H1 (cell line): ENCODE results near the gene DPYD. TPM values are rescaled to one million over a fixed set of nuclear protein-coding genes. Genes with fewer than 3 reads are reported as not detected.

ENCODE experiments used
- CTCF ChIA-PET: fragments of 300-600 bp; sonication (Branson Sonifier 250); formaldehyde crosslinking; loops from one replicate; lab custom pipeline; 2021; ENCODE audit not compliant: partially characterized antibody; lab: Charles Lee
- POLR2A ChIA-PET: fragments of 300-600 bp; sonication (Branson Sonifier 250); formaldehyde crosslinking; loops from one replicate; lab custom pipeline; 2021; ENCODE audit warnings: inconsistent platforms; ENCODE audit not compliant: partially characterized antibody; lab: Charles Lee
- DNase-seq, 2 experiments: peaks; one replicate each; pipeline versions ENCODE4 v3.0.0 to v3.0.0-alpha.2; 2010 to 2022; ENCODE audit warnings: low spot score in 2 of 2, low read depth in 1 of 2, mixed read lengths in 1 of 2
- FAIRE-seq: peaks from 2 replicates; lab custom pipeline; 2011; peaks lifted over from hg19 to GRCh38; lab: Jason Lieb, UNC
- H2AFZ ChIP-seq: 2 replicates; pipeline ENCODE4 v1.8.1; 2012; ENCODE audit warnings: low read length, inconsistent platforms
- H2AK5ac ChIP-seq: 2 replicates; pipeline ENCODE4 v1.6.1; 2013; ENCODE audit warnings: low read depth, low read length
- H2BK120ac ChIP-seq: replicated peaks from 2 replicates; pipeline ENCODE3; 2013; ENCODE audit warnings: low read depth, low read length, inconsistent platforms
- H2BK12ac ChIP-seq: 2 replicates; pipeline ENCODE4 v1.6.1; 2013; ENCODE audit warnings: low read depth, low read length
- H2BK15ac ChIP-seq: 2 replicates; pipeline ENCODE4 v1.6.1; 2013; ENCODE audit warnings: low read length
- H2BK20ac ChIP-seq: 2 replicates; pipeline ENCODE4 v1.6.1; 2013; ENCODE audit warnings: low read length
- H2BK5ac ChIP-seq: 2 replicates; pipeline ENCODE4 v1.6.1; 2013; ENCODE audit warnings: low read depth, low read length
- H3K14ac ChIP-seq: 2 replicates; pipeline ENCODE4 v1.6.1; 2013; ENCODE audit warnings: inconsistent platforms; ENCODE audit not compliant: insufficient read length
- H3K18ac ChIP-seq: 2 replicates; pipeline ENCODE4 v1.6.1; 2013; ENCODE audit warnings: low read length; ENCODE audit errors: extremely low read depth
- H3K23ac ChIP-seq: 2 replicates; pipeline ENCODE4 v1.6.1; 2013; ENCODE audit warnings: inconsistent platforms; ENCODE audit not compliant: insufficient read length
- H3K23me2 ChIP-seq: 2 replicates; pipeline ENCODE4 v1.6.1; 2013; ENCODE audit warnings: low read depth, low read length
- H3K27ac ChIP-seq: 2 replicates; pipeline ENCODE4 v1.6.1; 2011; ENCODE audit warnings: low read depth, low read length, inconsistent platforms
- H3K27me3 ChIP-seq, 4 experiments: replicated peaks in 1 of 4; 1 replicate in 1 of 4; 2 replicates in 3 of 4; pipeline versions ENCODE4 v1.6.1 to v1.8.1; 2011 to 2013; ENCODE audit warnings: low read length in 3 of 4, mild to moderate bottlenecking in 3 of 4, inconsistent platforms in 2 of 4, mixed read lengths in 2 of 4, moderate library complexity in 1 of 4; ENCODE audit not compliant: control insufficient read depth in 3 of 4, insufficient read depth in 3 of 4; ENCODE audit errors: extremely low read depth in 1 of 4
- H3K36me3 ChIP-seq, 4 experiments: 2 replicates each; pipeline versions ENCODE4 v1.6.1 to v1.8.1; 2011 to 2013; ENCODE audit warnings: mild to moderate bottlenecking in 4 of 4, low read length in 3 of 4, moderate library complexity in 2 of 4, control low read depth in 1 of 4, inconsistent platforms in 1 of 4; ENCODE audit not compliant: insufficient read depth in 4 of 4, control insufficient read depth in 2 of 4
- H3K4ac ChIP-seq: replicated peaks from 2 replicates; pipeline ENCODE3; 2013; ENCODE audit warnings: low read length, low read depth, mixed read lengths, inconsistent platforms; ENCODE audit not compliant: insufficient read length
- H3K4me1 ChIP-seq, 4 experiments: replicated peaks in 1 of 4; 1 replicate in 1 of 4; 2 replicates in 3 of 4; pipeline versions ENCODE4 v1.6.1 to v1.8.1; 2011 to 2013; ENCODE audit warnings: low read length in 3 of 4, inconsistent platforms in 2 of 4, mixed read lengths in 1 of 4; ENCODE audit not compliant: insufficient read depth in 4 of 4, control insufficient read depth in 3 of 4
- H3K4me2 ChIP-seq, 2 experiments: 2 replicates each; pipeline versions ENCODE4 v1.6.1 to v1.8.1; 2011 to 2013; ENCODE audit warnings: low read depth in 2 of 2, low read length in 2 of 2, control low read depth in 1 of 2, inconsistent platforms in 1 of 2, mild to moderate bottlenecking in 1 of 2; ENCODE audit not compliant: insufficient read depth in 1 of 2
- H3K4me3 ChIP-seq, 4 experiments: fragments of 200-600, 300-600 bp in 1 of 4; sonication (generic), shearing (Covaris generic), sonication (Bioruptor Twin) in 1 of 4; 2 replicates each; pipeline versions ENCODE4 v1.5.1 to v1.8.1; 2011 to 2016; ENCODE audit warnings: low read length in 4 of 4, low read depth in 3 of 4, control low read depth in 2 of 4, inconsistent platforms in 2 of 4, mild to moderate bottlenecking in 2 of 4, mixed read lengths in 1 of 4, moderate library complexity in 1 of 4; ENCODE audit not compliant: insufficient read depth in 2 of 4; ENCODE audit errors: extremely low read depth in 1 of 4
- H3K56ac ChIP-seq: replicated peaks from 2 replicates; pipeline ENCODE3; 2013; ENCODE audit warnings: low read depth, mild to moderate bottlenecking, mixed read lengths, low read length, inconsistent platforms; ENCODE audit not compliant: insufficient read length
- H3K79me1 ChIP-seq: 2 replicates; pipeline ENCODE4 v1.6.1; 2013; ENCODE audit warnings: low read depth, low read length, control low read depth
- H3K79me2 ChIP-seq, 2 experiments: 2 replicates each; pipeline versions ENCODE4 v1.6.1 to v1.8.1; 2012 to 2013; ENCODE audit warnings: low read length in 2 of 2, mild to moderate bottlenecking in 2 of 2, inconsistent platforms in 1 of 2; ENCODE audit not compliant: insufficient read depth in 2 of 2, control insufficient read depth in 1 of 2
- H3K9ac ChIP-seq, 4 experiments: replicated peaks in 1 of 4; 1 replicate in 1 of 4; 2 replicates in 3 of 4; pipeline versions ENCODE4 v1.6.1 to v1.8.1; 2011 to 2013; ENCODE audit warnings: low read depth in 3 of 4, low read length in 3 of 4, control low read depth in 2 of 4, mild to moderate bottlenecking in 2 of 4, moderate library complexity in 2 of 4, inconsistent platforms in 1 of 4; ENCODE audit errors: extremely low read depth in 1 of 4
- H3K9me3 ChIP-seq, 2 experiments: 2 replicates each; pipeline versions ENCODE4 v1.6.1 to v1.8.1; 2012 to 2013; ENCODE audit warnings: mild to moderate bottlenecking in 2 of 2, moderate library complexity in 2 of 2, control low read depth in 1 of 2, inconsistent platforms in 1 of 2, low read depth in 1 of 2, low read length in 1 of 2, mixed read lengths in 1 of 2; ENCODE audit not compliant: insufficient read depth in 2 of 2
- H4K20me1 ChIP-seq, 2 experiments: replicated peaks in 1 of 2; 2 replicates each; pipeline versions ENCODE3 to v1.8.1; 2011 to 2013; ENCODE audit warnings: inconsistent platforms in 2 of 2, low read length in 2 of 2, mild to moderate bottlenecking in 1 of 2; ENCODE audit not compliant: insufficient read depth in 2 of 2, control insufficient read depth in 1 of 2
- H4K5ac ChIP-seq: 2 replicates; pipeline ENCODE4 v1.6.1; 2013; ENCODE audit warnings: low read length, low read depth, mixed read lengths, inconsistent platforms; ENCODE audit not compliant: insufficient read length
- H4K8ac ChIP-seq: 2 replicates; pipeline ENCODE4 v1.8.0; 2013; ENCODE audit warnings: mild to moderate bottlenecking, moderate library complexity, low read length, inconsistent platforms; ENCODE audit not compliant: insufficient read depth; ENCODE audit errors: extremely low read depth
- H4K91ac ChIP-seq: replicated peaks from 2 replicates; pipeline ENCODE3; 2013; ENCODE audit warnings: low read length, mixed read lengths, inconsistent platforms; ENCODE audit not compliant: insufficient read length
- ATF3 ChIP-seq: IDR thresholded peaks from 2 replicates; pipeline ENCODE4 v1.6.1; 2011; ENCODE audit warnings: low read depth, mild to moderate bottlenecking, low read length; ENCODE audit not compliant: insufficient read depth
- CEBPB ChIP-seq: IDR thresholded peaks from 2 replicates; pipeline ENCODE4 v1.6.1; 2012; ENCODE audit warnings: low read depth, low read length
- CHD1 ChIP-seq: IDR thresholded peaks from 2 replicates; pipeline ENCODE4 v1.6.1; 2012; ENCODE audit warnings: low read depth, low read length, improper control_type of control experiment
- JUND ChIP-seq: IDR thresholded peaks from 2 replicates; pipeline ENCODE4 v1.6.1; 2011; ENCODE audit warnings: mild to moderate bottlenecking, improper control_type of control experiment, low read length
- KDM1A ChIP-seq: fragments of 200-600, 300-600 bp; sonication (generic); IDR thresholded peaks from 2 replicates; pipeline ENCODE4 v1.7.1; 2016; ENCODE audit warnings: mild to moderate bottlenecking, low read length, borderline replicate concordance
- KDM4A ChIP-seq: IDR thresholded peaks from one replicate; pipeline ENCODE4 v1.7.1; 2012; ENCODE audit warnings: low read depth, mild to moderate bottlenecking, moderate library complexity, low read length, inconsistent platforms; ENCODE audit not compliant: severe bottlenecking
- MAX ChIP-seq: IDR thresholded peaks from 2 replicates; pipeline ENCODE4 v1.6.1; 2012; ENCODE audit warnings: inconsistent platforms
- POLR2A ChIP-seq, 2 experiments: IDR thresholded peaks; 1 replicate in 1 of 2; 2 replicates in 1 of 2; pipeline ENCODE4 v1.6.1; 2011; ENCODE audit warnings: low read depth in 2 of 2, low read length in 2 of 2, mild to moderate bottlenecking in 2 of 2; ENCODE audit errors: control extremely low read depth in 1 of 2
- RFX5 ChIP-seq: IDR thresholded peaks from 2 replicates; pipeline ENCODE4 v1.6.1; 2011; ENCODE audit warnings: low read depth, low read length, improper control_type of control experiment, borderline replicate concordance
- SIRT6 ChIP-seq: IDR thresholded peaks from one replicate; pipeline ENCODE4 v1.7.1; 2012; ENCODE audit warnings: low read length, inconsistent platforms
- SP4 ChIP-seq: IDR thresholded peaks from 2 replicates; pipeline ENCODE4 v1.6.1; 2012; ENCODE audit warnings: low read length, inconsistent platforms
- TCF12 ChIP-seq: IDR thresholded peaks from 2 replicates; pipeline ENCODE4 v1.6.1; 2011; ENCODE audit warnings: low read depth, mild to moderate bottlenecking, low read length
- WGBS, 2 experiments: shearing (Covaris generic) in 1 of 2; methylation state at CpG; one replicate each; pipeline versions ENCODE4 v1.1.6 to v1.1.7; 2013 to 2015; ENCODE audit warnings: low lambda C conversion rate in 2 of 2, mixed read lengths in 2 of 2, inconsistent platforms in 1 of 2, low coverage in 1 of 2, missing lambda C conversion rate in 1 of 2; ENCODE audit not compliant: insufficient replicate concordance in 2 of 2, insufficient coverage in 1 of 2, insufficient read length in 1 of 2; ENCODE audit errors: extremely low coverage in 1 of 2, missing lambda C conversion rate in 1 of 2; 5-methylcytosine and 5-hydroxymethylcytosine counted together
- polyA plus RNA-seq, 7 experiments: library from polyadenylated mRNA; depleted of rRNA in 3 of 7; stranded (reverse) in 5 of 7; unstranded in 2 of 7; fragments of >200 nt in 5 of 7; fragments of 200-250 nt in 2 of 7; gene quantifications; 1 replicate in 5 of 7; 2 replicates in 1 of 7; 4 replicates in 1 of 7; pipeline versions ENCODE4 v1.2.1 to v1.2.3, GENCODE V29; 2011 to 2013; ENCODE audit warnings: missing spikeins in 2 of 7, mixed read lengths in 2 of 7
- total RNA-seq: library from RNA; stranded (reverse); fragmentation: NEBNext Ultra II Directional; extraction: Animal tissue kit (Norgen Biotek cat#: 25700); gene quantifications from 2 replicates; pipeline ENCODE4 v1.2.1, GENCODE V29; 2021
- TF ChIP-seq, protein P1 (sequence below): IDR thresholded peaks from 2 replicates; pipeline ENCODE4 v1.6.1; 2012; ENCODE audit warnings: low read length, inconsistent platforms

The DPYD gene
- total and polyA plus RNA-seq, 2 of the 8 experiments (the other 6 are each of a cell fraction or from before 2014, with no cell fraction given): 0.29 to 0.73 TPM

GRCh38 chr1:97145321-97145956, 775.4 kb downstream of the DPYD start:
- CTCF ChIA-PET: no interaction called here
- TF ChIP-seq JUND: no peak
- TF ChIP-seq MAX: no peak
- no peak for TF ChIP-seq CEBPB
- TF ChIP-seq, protein P1, sequence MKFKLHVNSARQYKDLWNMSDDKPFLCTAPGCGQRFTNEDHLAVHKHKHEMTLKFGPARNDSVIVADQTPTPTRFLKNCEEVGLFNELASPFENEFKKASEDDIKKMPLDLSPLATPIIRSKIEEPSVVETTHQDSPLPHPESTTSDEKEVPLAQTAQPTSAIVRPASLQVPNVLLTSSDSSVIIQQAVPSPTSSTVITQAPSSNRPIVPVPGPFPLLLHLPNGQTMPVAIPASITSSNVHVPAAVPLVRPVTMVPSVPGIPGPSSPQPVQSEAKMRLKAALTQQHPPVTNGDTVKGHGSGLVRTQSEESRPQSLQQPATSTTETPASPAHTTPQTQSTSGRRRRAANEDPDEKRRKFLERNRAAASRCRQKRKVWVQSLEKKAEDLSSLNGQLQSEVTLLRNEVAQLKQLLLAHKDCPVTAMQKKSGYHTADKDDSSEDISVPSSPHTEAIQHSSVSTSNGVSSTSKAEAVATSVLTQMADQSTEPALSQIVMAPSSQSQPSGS: no peak
- no peak for TF ChIP-seq CHD1
- TF ChIP-seq SIRT6: no peak
- TF ChIP-seq RFX5: no peak
- no peak for TF ChIP-seq TCF12
- no peak for TF ChIP-seq POLR2A (IDR thresholded peaks at IDR 0.05; ENCODE audit: control extremely low read depth in 1 of 2, low read depth in 2 of 2, low read length in 2 of 2)
- no peak for TF ChIP-seq ATF3
- TF ChIP-seq SP4: no peak
- no peak for TF ChIP-seq KDM4A
- TF ChIP-seq KDM1A: no peak

More at GRCh38 chr1:97145321-97145956, 775.4 kb downstream of the DPYD start:
- Histone ChIP-seq H3K79me1 (no peaks in the 10 kb centered on the region), H3K4me1 (no peaks in the 10 kb centered on the region), H3K14ac (no peak overlapping the region), H2BK20ac (no peak overlapping the region), H3K79me2 (no peaks in the 10 kb centered on the region), H4K5ac (no peak overlapping the region), H3K9me3 (no peaks in the 10 kb centered on the region), H3K23me2 (no peaks in the 10 kb centered on the region), H2AFZ (no peak overlapping the region), H3K27me3 (no peaks in the 10 kb centered on the region), H3K36me3 (no peaks in the 10 kb centered on the region), H2BK5ac (no peak overlapping the region), H3K4me3 (no peak overlapping the region), H3K18ac (no peak overlapping the region), H2BK120ac (no peak overlapping the region), H3K56ac (no peak overlapping the region), H2BK15ac (no peak overlapping the region), H3K4ac (no peak overlapping the region), H4K91ac (no peak overlapping the region), H3K9ac (no peak overlapping the region), H3K23ac (no peak overlapping the region), H4K20me1 (no peaks in the 10 kb centered on the region), H3K27ac (no peak overlapping the region), H2BK12ac (no peak overlapping the region), H3K4me2 (no peak overlapping the region), H2AK5ac (no peak overlapping the region), H4K8ac (no peak overlapping the region)
- POLR2A ChIA-PET: no interaction called here
- WGBS, 2 experiments: 85% methylated on average over 6 of the region's 6 CpGs; no CpG with 5 or more reads in 1 of the 2 experiments
- DNase-seq (no peak), FAIRE-seq (no peak)
